K562 (cell line): ENCODE measurements around the gene DOCK6. TPM values are rescaled to one million over a fixed set of nuclear protein-coding genes. Genes with fewer than 3 reads are reported as not detected.

Experiments
- ARID1B ChIP-seq: fragments of 450-650 bp; IDR thresholded peaks from 2 replicates; pipeline ENCODE4 v1.6.1; 2016; ENCODE audit warnings: antibody characterized with exemption, mild to moderate bottlenecking, inconsistent platforms
- CAMTA2 ChIP-seq: fragments of 250-450 bp; sonication (Bioruptor Pico); conservative IDR thresholded peaks from 2 replicates; pipeline ENCODE4 v1.5.1; 2022
- CEBPB ChIP-seq: fragments of 450-650 bp; IDR thresholded peaks from 2 replicates; pipeline ENCODE4 v1.6.1; 2016; ENCODE audit warnings: missing genetic modification characterization, missing compliant biosample characterization
- DACH1 ChIP-seq: fragments of 450-650 bp; IDR thresholded peaks from 2 replicates; pipeline ENCODE4 v1.6.1; 2018; ENCODE audit not compliant: partially characterized antibody
- DDX20 ChIP-seq: fragments of 450-650 bp; IDR thresholded peaks from 2 replicates; pipeline ENCODE4 v1.6.1; 2016; ENCODE audit warnings: missing genetic modification characterization, low read depth, mild to moderate bottlenecking, missing compliant biosample characterization, moderate library complexity
- PHB ChIP-seq: fragments of 250-450 bp; sonication (Bioruptor Pico); IDR thresholded peaks from 2 replicates; pipeline ENCODE4 v1.5.0; 2021
- TEAD1 ChIP-seq, 2 experiments: fragments of 450-650 bp in 1 of 2; sonication (generic) in 1 of 2; formaldehyde crosslinking; IDR thresholded peaks; 2 replicates each; pipeline versions ENCODE4 v1.4.0 to v1.8.0; 2020 to 2022; ENCODE audit warnings: mild to moderate bottlenecking in 2 of 2, missing genetic modification reagents in 1 of 2
- ZNF398 ChIP-seq: fragments of 250-450 bp; sonication (Bioruptor Pico); IDR thresholded peaks from 2 replicates; pipeline ENCODE4 v1.8.0; 2021; ENCODE audit warnings: moderate library complexity, mild to moderate bottlenecking, inconsistent platforms
- ZNF436 ChIP-seq: fragments of 250-450, 450-650 bp; sonication (Bioruptor Pico); formaldehyde crosslinking; IDR thresholded peaks from 2 replicates; pipeline ENCODE4 v1.7.0; 2020; ENCODE audit warnings: mild to moderate bottlenecking
- ZNF507 ChIP-seq: conservative IDR thresholded peaks from 2 replicates; pipeline ENCODE4 v1.6.1; 2017; ENCODE audit warnings: missing genetic modification characterization, missing compliant biosample characterization
- ZNF589 ChIP-seq: fragments of 200-800 bp; sonication (Bioruptor generic); IDR thresholded peaks from 2 replicates; pipeline ENCODE4 v1.6.1; 2016; ENCODE audit warnings: low read depth, missing genetic modification characterization, missing compliant biosample characterization
- polyA plus RNA-seq, 8 experiments: library from polyadenylated mRNA; depleted of rRNA in 4 of 8; stranded (reverse) in 5 of 8; unstranded in 3 of 8; fragments of >200 nt; fragmentation: Nextera tagmentation in 2 of 8; fragmentation: Illumina TruSeq in 1 of 8; extraction: Ambion mirVana in 2 of 8; extraction: Trizol in 1 of 8; gene quantifications; 2 replicates each; pipeline versions ENCODE4 v1.2.1 to v1.2.3, GENCODE V29; 2011 to 2014; ENCODE audit warnings: inconsistent platforms in 1 of 8, missing spikeins in 1 of 8
- total RNA-seq, 7 experiments: library from RNA; depleted of rRNA in 6 of 7; stranded (reverse); fragments of >200 nt in 6 of 7; fragmentation: Illumina TruSeq in 2 of 7; extraction: Trizol in 2 of 7; gene quantifications; 2 replicates each; pipeline versions ENCODE4 v1.2.1 to v1.2.3, GENCODE V29; 2011 to 2021; ENCODE audit warnings: low replicate concordance in 1 of 7
- TF ChIP-seq, protein P1 (sequence below): sonication (generic); formaldehyde crosslinking; IDR thresholded peaks from 2 replicates; pipeline ENCODE4 v1.8.0; 2022; ENCODE audit warnings: missing genetic modification reagents, mild to moderate bottlenecking, moderate library complexity, borderline replicate concordance
- TF ChIP-seq, protein P2 (sequence below): fragments of 450-650 bp; IDR thresholded peaks from 2 replicates; pipeline ENCODE4 v1.6.1; 2016; ENCODE audit warnings: low read depth
- TF ChIP-seq, protein P3 (sequence below), 2 experiments: fragments of 450-650 bp; conservative IDR thresholded peaks; 2 replicates each; pipeline ENCODE4 v1.6.1; 2017; ENCODE audit warnings: mild to moderate bottlenecking in 2 of 2, moderate library complexity in 2 of 2

DOCK6 gene
- total and polyA plus RNA-seq, 9 of the 15 experiments (the other 6 are each of a cell fraction or from before 2014, with no cell fraction given), result 0.35 to 19.3 (median 3.8) TPM

GRCh38 chr19:11197291-11198174, 64.8 kb downstream of the DOCK6 start, which contains the start of gene KANK2 (continued):
- TF ChIP-seq ZNF398 (CRISPR knock-in tag) (no peak), DDX20 (no peak), CAMTA2 (CRISPR knock-in tag) (no peak), ZNF589 (CRISPR knock-in tag) (no peak), PHB (CRISPR knock-in tag) (no peak), ARID1B (peak; percentile 42; the same call in 1 of the 2 replicates), ZNF436 (CRISPR knock-in tag) (no peak), TEAD1 (CRISPR knock-in tag; IDR thresholded peaks at IDR 0.05) (0 out of 4 replicates have a peak, but pooled peaks of 1 of the 2 experiments have one; percentile 24), CEBPB (tag) (no peak), DACH1 (no peak), ZNF507 (tag) (no peak)
- TF ChIP-seq, protein P1, sequence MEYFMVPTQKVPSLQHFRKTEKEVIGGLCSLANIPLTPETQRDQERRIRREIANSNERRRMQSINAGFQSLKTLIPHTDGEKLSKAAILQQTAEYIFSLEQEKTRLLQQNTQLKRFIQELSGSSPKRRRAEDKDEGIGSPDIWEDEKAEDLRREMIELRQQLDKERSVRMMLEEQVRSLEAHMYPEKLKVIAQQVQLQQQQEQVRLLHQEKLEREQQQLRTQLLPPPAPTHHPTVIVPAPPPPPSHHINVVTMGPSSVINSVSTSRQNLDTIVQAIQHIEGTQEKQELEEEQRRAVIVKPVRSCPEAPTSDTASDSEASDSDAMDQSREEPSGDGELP, result peak; percentile 82
- TF ChIP-seq, protein P2, sequence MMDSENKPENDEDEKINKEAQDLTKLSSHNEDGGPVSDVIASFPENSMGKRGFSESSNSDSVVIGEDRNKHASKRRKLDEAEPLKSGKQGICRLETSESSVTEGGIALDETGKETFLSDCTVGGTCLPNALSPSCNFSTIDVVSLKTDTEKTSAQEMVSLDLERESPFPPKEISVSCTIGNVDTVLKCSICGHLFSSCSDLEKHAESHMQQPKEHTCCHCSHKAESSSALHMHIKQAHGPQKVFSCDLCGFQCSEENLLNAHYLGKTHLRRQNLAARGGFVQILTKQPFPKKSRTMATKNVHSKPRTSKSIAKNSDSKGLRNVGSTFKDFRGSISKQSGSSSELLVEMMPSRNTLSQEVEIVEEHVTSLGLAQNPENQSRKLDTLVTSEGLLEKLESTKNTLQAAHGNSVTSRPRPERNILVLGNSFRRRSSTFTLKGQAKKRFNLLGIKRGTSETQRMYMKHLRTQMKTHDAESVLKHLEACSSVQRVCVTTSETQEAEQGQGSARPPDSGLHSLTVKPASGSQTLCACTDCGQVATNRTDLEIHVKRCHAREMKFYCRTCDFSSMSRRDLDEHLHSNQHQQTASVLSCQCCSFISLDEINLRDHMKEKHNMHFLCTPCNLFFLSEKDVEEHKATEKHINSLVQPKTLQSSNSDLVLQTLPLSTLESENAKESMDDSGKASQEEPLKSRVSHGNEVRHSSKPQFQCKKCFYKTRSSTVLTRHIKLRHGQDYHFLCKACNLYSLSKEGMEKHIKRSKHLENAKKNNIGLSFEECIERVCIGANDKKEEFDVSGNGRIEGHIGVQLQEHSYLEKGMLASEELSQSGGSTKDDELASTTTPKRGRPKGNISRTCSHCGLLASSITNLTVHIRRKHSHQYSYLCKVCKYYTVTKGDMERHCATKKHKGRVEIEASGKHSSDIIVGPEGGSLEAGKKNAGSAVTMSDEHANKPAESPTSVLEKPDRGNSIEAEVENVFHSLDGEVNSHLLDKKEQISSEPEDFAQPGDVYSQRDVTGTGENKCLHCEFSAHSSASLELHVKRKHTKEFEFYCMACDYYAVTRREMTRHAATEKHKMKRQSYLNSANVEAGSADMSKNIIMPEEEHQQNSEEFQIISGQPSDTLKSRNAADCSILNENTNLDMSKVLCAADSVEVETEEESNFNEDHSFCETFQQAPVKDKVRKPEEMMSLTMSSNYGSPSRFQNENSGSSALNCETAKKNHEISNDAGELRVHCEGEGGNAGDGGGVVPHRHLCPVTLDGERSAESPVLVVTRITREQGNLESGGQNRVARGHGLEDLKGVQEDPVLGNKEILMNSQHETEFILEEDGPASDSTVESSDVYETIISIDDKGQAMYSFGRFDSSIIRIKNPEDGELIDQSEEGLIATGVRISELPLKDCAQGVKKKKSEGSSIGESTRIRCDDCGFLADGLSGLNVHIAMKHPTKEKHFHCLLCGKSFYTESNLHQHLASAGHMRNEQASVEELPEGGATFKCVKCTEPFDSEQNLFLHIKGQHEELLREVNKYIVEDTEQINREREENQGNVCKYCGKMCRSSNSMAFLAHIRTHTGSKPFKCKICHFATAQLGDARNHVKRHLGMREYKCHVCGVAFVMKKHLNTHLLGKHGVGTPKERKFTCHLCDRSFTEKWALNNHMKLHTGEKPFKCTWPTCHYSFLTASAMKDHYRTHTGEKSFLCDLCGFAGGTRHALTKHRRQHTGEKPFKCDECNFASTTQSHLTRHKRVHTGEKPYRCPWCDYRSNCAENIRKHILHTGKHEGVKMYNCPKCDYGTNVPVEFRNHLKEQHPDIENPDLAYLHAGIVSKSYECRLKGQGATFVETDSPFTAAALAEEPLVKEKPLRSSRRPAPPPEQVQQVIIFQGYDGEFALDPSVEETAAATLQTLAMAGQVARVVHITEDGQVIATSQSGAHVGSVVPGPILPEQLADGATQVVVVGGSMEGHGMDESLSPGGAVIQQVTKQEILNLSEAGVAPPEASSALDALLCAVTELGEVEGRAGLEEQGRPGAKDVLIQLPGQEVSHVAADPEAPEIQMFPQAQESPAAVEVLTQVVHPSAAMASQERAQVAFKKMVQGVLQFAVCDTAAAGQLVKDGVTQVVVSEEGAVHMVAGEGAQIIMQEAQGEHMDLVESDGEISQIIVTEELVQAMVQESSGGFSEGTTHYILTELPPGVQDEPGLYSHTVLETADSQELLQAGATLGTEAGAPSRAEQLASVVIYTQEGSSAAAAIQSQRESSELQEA, result no peak
- TF ChIP-seq, protein P3, sequence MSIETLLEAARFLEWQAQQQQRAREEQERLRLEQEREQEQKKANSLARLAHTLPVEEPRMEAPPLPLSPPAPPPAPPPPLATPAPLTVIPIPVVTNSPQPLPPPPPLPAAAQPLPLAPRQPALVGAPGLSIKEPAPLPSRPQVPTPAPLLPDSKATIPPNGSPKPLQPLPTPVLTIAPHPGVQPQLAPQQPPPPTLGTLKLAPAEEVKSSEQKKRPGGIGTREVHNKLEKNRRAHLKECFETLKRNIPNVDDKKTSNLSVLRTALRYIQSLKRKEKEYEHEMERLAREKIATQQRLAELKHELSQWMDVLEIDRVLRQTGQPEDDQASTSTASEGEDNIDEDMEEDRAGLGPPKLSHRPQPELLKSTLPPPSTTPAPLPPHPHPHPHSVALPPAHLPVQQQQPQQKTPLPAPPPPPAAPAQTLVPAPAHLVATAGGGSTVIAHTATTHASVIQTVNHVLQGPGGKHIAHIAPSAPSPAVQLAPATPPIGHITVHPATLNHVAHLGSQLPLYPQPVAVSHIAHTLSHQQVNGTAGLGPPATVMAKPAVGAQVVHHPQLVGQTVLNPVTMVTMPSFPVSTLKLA (conservative IDR thresholded peaks at IDR 0.05), result peak in 1 of 2 experiments; percentile 36; a peak in 1 of 4 replicates
